Natural killer cell (primary cell): Measurements from ENCODE around the gene ETFBKMT. TPM values are rescaled to one million over a fixed set of nuclear protein-coding genes. Genes with fewer than 3 reads are reported as not detected.

Source experiments
- ATAC-seq, 3 donors: fragments of 150-1000 bp in 2 of 3; fragments of 200-7000 bp in 1 of 3; cut with Tn5 transposase; 1 replicate in 1 of 3; 2 replicates in 2 of 3; pipeline ENCODE4 v1.10.0; 2021; ENCODE audit warnings: mild to moderate bottlenecking in 2 of 3, moderate library complexity in 2 of 3
- DNase-seq, 2 donors: peaks; one replicate each; pipeline versions ENCODE4 v3.0.0 to v3.0.0-alpha.2; 2013 to 2021; ENCODE audit warnings: mixed read lengths in 1 of 2
- H3K27ac ChIP-seq: one replicate; pipeline ENCODE4 v1.5.1; 2013; ENCODE audit warnings: mild to moderate bottlenecking, low read length
- H3K27me3 ChIP-seq: one replicate; pipeline ENCODE4 v1.6.1; 2013; ENCODE audit warnings: low read length; ENCODE audit not compliant: control insufficient read depth, insufficient read depth
- H3K36me3 ChIP-seq: one replicate; pipeline ENCODE4 v1.6.1; 2013; ENCODE audit warnings: low read length; ENCODE audit not compliant: control insufficient read depth, insufficient read depth
- H3K4me1 ChIP-seq: one replicate; pipeline ENCODE4 v1.6.1; 2013; ENCODE audit warnings: low read length; ENCODE audit not compliant: control insufficient read depth, insufficient read depth
- H3K4me3 ChIP-seq: one replicate; pipeline ENCODE4 v1.5.1; 2013; ENCODE audit warnings: low read length
- H3K9me3 ChIP-seq: one replicate; pipeline ENCODE4 v1.6.1; 2013; ENCODE audit warnings: low read length; ENCODE audit not compliant: control insufficient read depth, insufficient read depth
- H3K27ac Mint-ChIP-seq, 2 donors: one replicate each; pipeline ENCODE4 v1.8.0; 2022; ENCODE audit warnings: mild to moderate bottlenecking in 2 of 2, mixed read lengths in 2 of 2, moderate library complexity in 1 of 2
- H3K27me3 Mint-ChIP-seq, 2 donors: one replicate each; pipeline ENCODE4 v1.8.0; 2022; ENCODE audit warnings: low read depth in 2 of 2, mixed read lengths in 2 of 2
- H3K36me3 Mint-ChIP-seq: one replicate; pipeline ENCODE4 v1.8.0; 2022; ENCODE audit warnings: mixed read lengths
- H3K4me1 Mint-ChIP-seq, 2 donors: one replicate each; pipeline ENCODE4 v1.8.0; 2022; ENCODE audit warnings: mixed read lengths in 2 of 2
- H3K4me3 Mint-ChIP-seq: one replicate; pipeline ENCODE4 v1.8.0; 2022; ENCODE audit warnings: mild to moderate bottlenecking, moderate library complexity, mixed read lengths
- H3K9me3 Mint-ChIP-seq, 2 donors: one replicate each; pipeline ENCODE4 v1.8.0; 2022; ENCODE audit warnings: mixed read lengths in 2 of 2
- CTCF ChIP-seq: fragments of 200-600 bp; IDR thresholded peaks from one replicate; pipeline ENCODE4 v1.8.0; 2022; ENCODE audit warnings: antibody characterized with exemption
- WGBS: methylation state at CpG from one replicate; pipeline ENCODE4 v1.1.7; 2013; ENCODE audit warnings: missing lambda C conversion rate; ENCODE audit not compliant: insufficient coverage; 5-methylcytosine and 5-hydroxymethylcytosine counted together
- intact Hi-C: fragments of 100-400 bp; cut with micrococcal nuclease; formaldehyde crosslinking; loops from one replicate; pipeline ENCODE4 v1.14.2; 2022
- total RNA-seq, 4 donors: library from RNA; stranded (reverse); fragments of 120-200 nt in 1 of 4; gene quantifications; one replicate each; pipeline versions ENCODE4 v1.2.3 to v1.2.4, GENCODE V29; 2013 to 2022

ETFBKMT gene
- total RNA-seq, 3 donors from 2014 or later (not counting 1 experiment from before 2014, with no cell fraction given): 1.2 to 1.9 (median 1.2) TPM

- Histone ChIP-seq H3K27me3 (no peaks in the 10 kb centered on the region), H3K9me3 (no peaks in the 10 kb centered on the region), H3K4me3 (no peak overlapping the region), H3K4me1 (peaks cover 3% of the 10 kb centered on the region), H3K36me3 (no peaks in the 10 kb centered on the region), H3K27ac (no peak overlapping the region)
- Mint-ChIP-seq H3K27me3 (peaks cover 0 to 10% of the 10 kb centered on the region in 2 donors), H3K4me3 (no peak overlapping the region), H3K36me3 (no peaks in the 10 kb centered on the region), H3K4me1 (peaks cover 0 to 8% of the 10 kb centered on the region in 2 donors), H3K27ac (no peak overlapping the region), H3K9me3 (no peaks in the 10 kb centered on the region)
- DNase-seq: no peak
- intact Hi-C loops: no loop called here
- no peak for ATAC-seq
- no peak for TF ChIP-seq CTCF
- 41% methylated on average over 7 of the region's 7 CpGs for WGBS
These were observed 12.4 kb upstream of the ETFBKMT start for GRCh38 chr12:31647086-31647491.

GRCh38 chr12:31650918-31651317 lies 8.6 kb upstream of the ETFBKMT start:
- H3K36me3 ChIP-seq: no peaks in the 10 kb centered on the region
- H3K27me3 ChIP-seq: no peaks in the 10 kb centered on the region
- Mint-ChIP-seq H3K9me3 (no peaks in the 10 kb centered on the region), H3K27me3 (peaks cover 0 to 7% of the 10 kb centered on the region in 2 donors), H3K4me3 (no peak overlapping the region), H3K4me1 (peaks cover 12 to 22% of the 10 kb centered on the region in 2 donors), H3K27ac (no peak overlapping the region), H3K36me3 (no peaks in the 10 kb centered on the region)
- 88% methylated on average over 6 of the region's 6 CpGs for WGBS
- DNase-seq (no peak), ATAC-seq (no peak)
- H3K4me3 ChIP-seq: no peak overlapping the region
- peaks cover 13% of the 10 kb centered on the region for H3K4me1 ChIP-seq
- no peaks in the 10 kb centered on the region for H3K9me3 ChIP-seq
- TF ChIP-seq CTCF: no peak
- intact Hi-C loops: loop anchor here (5.0 kb wide), 1 partner anchor 656 kb away; no protein-coding TSS in a partner anchor
- no peak overlapping the region for H3K27ac ChIP-seq

- Mint-ChIP-seq H3K4me3 (no peak overlapping the region), H3K36me3 (no peaks in the 10 kb centered on the region), H3K27me3 (peaks cover 0 to 5% of the 10 kb centered on the region in 2 donors), H3K4me1 (peaks cover 12 to 18% of the 10 kb centered on the region in 2 donors), H3K9me3 (no peaks in the 10 kb centered on the region), H3K27ac (peak overlapping the region; percentile 75 to 80)
- no peak for ATAC-seq
- no peak for DNase-seq
- H3K4me3 ChIP-seq: no peak overlapping the region
- H3K27me3 ChIP-seq: no peaks in the 10 kb centered on the region
- intact Hi-C loops: loop anchor here (5.0 kb wide), 1 partner anchor 655 kb away; no protein-coding TSS in a partner anchor
- TF ChIP-seq CTCF: no peak
- H3K4me1 ChIP-seq: peaks cover 9% of the 10 kb centered on the region
- no peaks in the 10 kb centered on the region for H3K9me3 ChIP-seq
- H3K27ac ChIP-seq: no peak overlapping the region
- WGBS: 98% methylated on average over 17 of the region's 18 CpGs
- no peaks in the 10 kb centered on the region for H3K36me3 ChIP-seq
These were observed 7.5 kb upstream of the ETFBKMT start for GRCh38 chr12:31651893-31652521.

GRCh38 chr12:31655208-31655607 lies 4.3 kb upstream of the ETFBKMT start:
- no peak overlapping the region for H3K4me3 ChIP-seq
- H3K27me3 ChIP-seq: no peaks in the 10 kb centered on the region
- H3K4me1 Mint-ChIP-seq: peaks cover 20 to 24% of the 10 kb centered on the region in 2 donors
- WGBS: 97% methylated on average over 4 of the region's 4 CpGs
- H3K36me3 Mint-ChIP-seq: no peaks in the 10 kb centered on the region
- no peak overlapping the region for H3K4me3 Mint-ChIP-seq
- no peak overlapping the region for H3K27ac ChIP-seq
- H3K36me3 ChIP-seq: no peaks in the 10 kb centered on the region
- no peaks in the 10 kb centered on the region for H3K27me3 Mint-ChIP-seq
- no peaks in the 10 kb centered on the region for H3K9me3 Mint-ChIP-seq
- H3K4me1 ChIP-seq: peaks cover 21% of the 10 kb centered on the region
- intact Hi-C loops: loop anchor here (5.0 kb wide), 1 partner anchor 407 kb away; no protein-coding TSS in a partner anchor
- TF ChIP-seq CTCF: no peak
- no peak for DNase-seq
- no peaks in the 10 kb centered on the region for H3K9me3 ChIP-seq
- H3K27ac Mint-ChIP-seq: no peak overlapping the region
- no peak for ATAC-seq
